AG09309 (cell line): Measurements from ENCODE around the gene UFSP2.

Experiments
- DNase-seq: peaks from one replicate; pipeline ENCODE4 v3.0.0-alpha.2; 2010; ENCODE audit warnings: low read depth
- H3K4me3 ChIP-seq: 2 replicates; pipeline ENCODE4 v1.5.1; 2011; ENCODE audit warnings: mild to moderate bottlenecking, low read depth, low read length, moderate library complexity; ENCODE audit not compliant: control insufficient read depth
- CTCF ChIP-seq: IDR thresholded peaks from 2 replicates; pipeline ENCODE4 v1.5.1; 2011; ENCODE audit warnings: mild to moderate bottlenecking, low read depth, low read length, inconsistent platforms; ENCODE audit not compliant: insufficient read depth, control insufficient read depth; ENCODE audit errors: missing control alignments

The UFSP2 gene

GRCh38 chr4:185395956-185396723 lies 29.6 kb downstream of the UFSP2 start:
- no peak for TF ChIP-seq CTCF
- H3K4me3 ChIP-seq = peak overlapping the region; percentile 61
- peak; percentile 94 for DNase-seq

GRCh38 chr4:185395238-185395955 lies 30.4 kb downstream of the UFSP2 start, which contains the start of gene LRP2BP:
Gene LRP2BP, minus strand, starts transcription at chr4:185395924. Its CDS starts 17,738 bp downstream, at chr4:185378186.
- TF ChIP-seq CTCF = no peak
- H3K4me3 ChIP-seq = peak within 1 kb of the TSS; percentile 61
- DNase-seq = peak; percentile 79

- no peak for TF ChIP-seq CTCF
- peak overlapping the region; percentile 61 for H3K4me3 ChIP-seq
- no peak for DNase-seq
These were observed 31.1 kb downstream of the UFSP2 start for GRCh38 chr4:185394568-185395237.

- DNase-seq = no peak
- no peak for TF ChIP-seq CTCF
- H3K4me3 ChIP-seq = no peak overlapping the region
These were observed 33.6 kb downstream of the UFSP2 start for GRCh38 chr4:185392156-185392555.

- DNase-seq = no peak
- TF ChIP-seq CTCF = no peak
- H3K4me3 ChIP-seq = no peak overlapping the region
These were observed 34.8 kb downstream of the UFSP2 start for GRCh38 chr4:185390941-185391340.

DNA sequence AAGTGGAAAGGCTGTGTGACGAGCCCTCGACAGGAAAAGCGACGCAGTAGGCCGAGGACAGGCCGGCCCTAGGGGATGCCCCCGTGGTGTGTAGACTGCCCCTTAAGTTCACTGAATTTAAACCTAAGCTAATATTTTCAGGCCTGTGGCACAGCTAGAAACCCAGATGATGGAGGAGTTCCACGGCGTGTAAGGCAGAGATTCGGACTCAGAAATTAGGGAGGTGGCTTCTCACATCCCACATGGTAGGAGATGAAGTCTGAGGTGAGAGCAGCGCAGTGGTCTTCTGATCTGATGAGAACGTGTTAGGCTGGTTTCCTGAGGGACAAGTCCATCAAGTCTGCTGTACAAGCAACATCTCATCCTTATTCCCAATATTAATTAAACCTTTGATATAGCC lies 37.8 kb downstream of the UFSP2 start:
- H3K4me3 ChIP-seq = no peak overlapping the region
- DNase-seq = no peak
- no peak for TF ChIP-seq CTCF
